Sigmoid colon (tissue), 4 donors: Measurements from ENCODE around the gene WNT9B.
A peak's percentile ranks its signal among the peaks of the same experiment; 100 is the strongest.

Experiments
- CTCF ChIP-seq, 4 experiments: fragments of 450-650 bp in 3 of 4; fragments of 200-600 bp in 1 of 4; IDR thresholded peaks; one replicate each; pipeline ENCODE4 v1.5.1; 2016 to 2019; ENCODE audit warnings: antibody characterized with exemption in 4 of 4, mild to moderate bottlenecking in 3 of 4, moderate library complexity in 2 of 4
- POLR2A ChIP-seq, 2 donors: fragments of 450-650 bp; IDR thresholded peaks; one replicate each; pipeline ENCODE4 v1.6.1; 2016; ENCODE audit warnings: antibody characterized with exemption in 2 of 2, mild to moderate bottlenecking in 2 of 2, moderate library complexity in 2 of 2
- POLR2AphosphoS5 ChIP-seq, 4 donors: sonication (generic); formaldehyde crosslinking; IDR thresholded peaks; one replicate each; pipeline ENCODE4 v1.6.1; 2017; ENCODE audit warnings: antibody characterized with exemption in 4 of 4

- TF ChIP-seq CTCF (IDR thresholded peaks at IDR 0.05) (no peak), POLR2A (IDR thresholded peaks at IDR 0.05) (peak; percentile 75 to 87), POLR2AphosphoS5 (IDR thresholded peaks at IDR 0.05) (peak; percentile 79 to 96 (median 88))
Observed at GRCh38 chr17:46922804-46923635, 71.6 kb downstream of the WNT9B start, which contains the start of gene GOSR2.
